Measurements from ENCODE around the gene PRMT3.
"Not testable (repeated sequence)": the region's sequence is repeated elsewhere in the genome, so short reads cannot be mapped to it uniquely, and the experiment has no call there.

The PRMT3 gene

GRCh38 chr11:20518323-20518834, 130.9 kb downstream of the PRMT3 start:
- DNase-seq (ENCODE audit: low spot score): no peak

DNA sequence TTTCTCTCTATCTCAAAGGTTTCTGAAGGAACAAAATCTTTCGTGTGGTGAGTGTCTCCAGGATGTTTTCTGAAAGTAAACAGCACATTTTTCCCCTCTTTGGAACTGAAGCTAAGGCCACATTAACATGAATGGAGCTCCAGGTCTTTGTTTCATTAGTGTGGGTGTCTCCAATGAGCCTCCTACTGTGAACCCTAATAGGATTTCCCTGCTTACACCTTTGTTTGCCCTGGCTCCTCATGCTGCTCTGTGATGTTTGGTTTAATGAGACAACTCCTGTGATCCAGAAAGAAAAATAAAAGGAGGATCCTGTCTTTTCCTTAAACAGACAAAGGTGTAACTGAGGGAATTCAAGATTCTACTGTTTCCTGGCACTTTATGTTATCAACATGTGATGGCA, 135.0 kb downstream of the PRMT3 start:
- no peak for DNase-seq (ENCODE audit: low spot score)

DNA sequence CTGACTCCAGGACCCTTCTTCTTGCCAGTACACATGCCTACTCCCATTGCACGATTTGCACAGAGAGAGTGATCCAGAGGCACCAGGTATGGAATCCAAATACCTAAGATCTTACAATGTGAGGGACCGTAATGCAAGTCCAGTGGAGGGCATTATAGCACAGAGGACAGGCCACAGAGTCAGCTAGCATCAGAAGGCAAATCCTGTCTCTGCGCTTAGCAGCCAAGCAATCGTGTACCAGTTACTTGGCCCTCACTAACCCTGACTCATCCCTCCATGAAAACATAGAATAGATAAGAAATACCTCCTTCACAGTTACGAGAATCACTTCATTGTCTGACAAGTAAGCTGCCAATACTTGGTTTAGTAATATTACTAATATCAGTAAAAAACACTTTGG, 142.2 kb downstream of the PRMT3 start:
- DNase-seq (ENCODE audit: low spot score): no peak

GRCh38 chr11:20530942-20531703, 143.6 kb downstream of the PRMT3 start:
- no peak for DNase-seq (ENCODE audit: low spot score)

GRCh38 chr11:20535271-20535881, 147.9 kb downstream of the PRMT3 start:
- DNase-seq (ENCODE audit: low spot score): no peak

GRCh38 chr11:20536365-20536764, 148.8 kb downstream of the PRMT3 start:
- no peak for DNase-seq (ENCODE audit: low spot score)

- DNase-seq (ENCODE audit: low spot score): no peak
These were observed 149.3 kb downstream of the PRMT3 start for GRCh38 chr11:20536784-20537183.

DNA sequence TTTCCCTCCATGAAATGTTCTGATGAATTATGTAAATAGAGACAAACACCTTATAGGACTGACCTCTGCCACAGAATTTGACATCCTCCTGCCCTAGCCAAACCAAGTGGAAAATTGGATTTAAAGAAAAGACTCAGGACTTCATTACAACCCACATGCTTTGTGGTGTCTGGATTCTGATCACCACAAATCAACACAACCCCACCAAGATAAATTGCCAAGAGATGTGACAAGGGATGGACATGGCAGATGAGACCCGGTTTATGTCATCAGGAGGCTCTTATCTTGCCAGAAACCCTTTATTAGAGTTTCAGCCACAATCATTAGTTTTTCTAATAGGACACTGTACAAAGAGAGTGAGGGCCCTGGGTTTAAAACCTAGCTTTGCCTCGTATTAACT, 154.0 kb downstream of the PRMT3 start:
- DNase-seq (ENCODE audit: low spot score): no peak

DNA sequence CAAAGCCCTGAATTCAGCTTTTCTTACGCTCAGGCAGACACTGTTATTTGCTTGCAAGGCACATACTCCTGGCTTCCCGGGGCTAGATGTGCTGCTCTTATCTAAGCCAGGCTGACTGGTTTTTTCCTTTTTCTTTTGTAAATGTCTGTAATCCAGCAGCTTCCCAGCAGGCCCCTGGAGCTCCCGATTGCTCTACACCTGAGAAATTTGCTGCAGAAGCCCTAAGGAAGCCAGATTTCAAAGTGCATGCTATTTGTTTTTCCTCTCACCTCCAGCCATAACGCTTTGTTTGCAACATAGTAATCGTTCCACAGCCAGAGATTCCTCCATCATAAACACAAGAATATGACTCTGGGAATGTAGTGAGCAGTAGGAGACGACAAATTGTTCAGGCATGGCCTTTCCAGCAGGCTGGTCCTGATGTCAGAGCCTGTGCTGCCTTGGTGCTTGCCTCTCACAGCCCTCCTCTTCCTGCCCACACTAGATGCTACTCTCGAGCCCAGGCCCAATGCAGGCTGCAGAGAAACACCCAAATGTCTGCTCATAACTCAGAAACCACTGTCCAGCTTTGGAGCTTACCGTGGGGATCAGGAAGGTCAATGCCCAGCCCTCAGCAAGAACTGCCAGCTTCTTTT, 157.2 kb downstream of the PRMT3 start:
- no peak for DNase-seq (ENCODE audit: low spot score)

GRCh38 chr11:20547411-20547810, 159.9 kb downstream of the PRMT3 start:
- no peak for DNase-seq (ENCODE audit: low spot score)

- DNase-seq (ENCODE audit: low spot score): no peak
These were observed 163.6 kb downstream of the PRMT3 start for GRCh38 chr11:20551096-20551495.

DNA sequence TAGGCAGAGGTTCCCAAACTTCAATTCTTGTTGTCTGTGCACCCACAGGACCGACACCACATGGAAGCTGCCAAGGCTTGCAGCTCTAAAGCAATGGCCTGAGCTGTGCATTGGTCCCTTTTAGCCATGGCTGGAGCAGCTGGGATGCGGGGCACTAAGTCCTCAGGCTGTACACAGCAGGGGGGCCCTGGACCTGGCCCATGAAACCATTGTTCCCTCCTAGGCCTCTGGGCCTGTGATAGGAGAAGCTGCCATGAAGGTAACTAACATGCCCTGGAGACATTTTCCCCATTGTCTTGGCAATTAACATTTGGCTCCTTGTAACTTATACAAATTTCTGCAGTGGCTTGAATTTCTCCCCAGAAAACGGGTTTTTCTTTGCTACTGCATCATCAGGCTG, 168.3 kb downstream of the PRMT3 start:
- DNase-seq (ENCODE audit: low spot score): no peak

DNA sequence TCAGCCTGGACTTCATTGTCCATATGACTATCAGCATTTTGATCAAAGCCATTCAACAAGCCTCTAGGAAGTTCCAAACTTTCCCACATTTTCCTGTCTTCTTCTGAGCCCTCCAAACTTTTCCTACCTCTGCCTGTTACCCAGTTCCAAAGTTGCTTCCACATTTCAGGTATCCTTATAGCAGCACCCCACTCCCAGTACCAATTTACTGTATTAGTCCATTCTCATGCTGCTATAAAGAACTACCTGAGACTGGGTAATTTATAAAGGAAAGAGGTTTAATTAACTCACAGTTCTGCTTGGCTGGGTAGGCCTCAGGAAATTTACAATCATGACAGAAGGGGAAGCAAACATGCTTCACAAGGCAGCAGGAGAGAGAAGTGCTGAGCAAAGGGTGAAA, 168.9 kb downstream of the PRMT3 start:
- not testable (repeated sequence) for DNase-seq (ENCODE audit: low spot score)

DNA sequence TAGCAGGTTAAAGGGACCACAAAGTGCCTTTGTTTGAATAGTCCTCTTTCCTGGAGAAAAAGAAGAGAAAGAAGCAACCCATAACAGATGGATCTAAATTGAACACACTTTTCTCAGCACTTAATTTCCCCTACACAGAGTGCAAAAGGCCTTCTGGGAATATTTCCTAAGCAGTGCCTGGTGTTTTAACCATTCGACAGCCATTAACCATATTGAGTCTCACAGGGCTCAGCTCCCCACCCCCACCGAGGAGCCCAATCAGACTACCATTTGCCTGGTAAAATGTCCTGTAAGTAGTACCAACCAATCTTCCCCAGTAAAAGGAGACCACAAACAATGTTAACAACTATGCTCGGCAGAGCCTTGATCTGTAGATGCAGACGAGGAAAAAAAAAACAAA, 171.2 kb downstream of the PRMT3 start:
- no peak for DNase-seq (ENCODE audit: low spot score)
